ENCODE data around the gene TEKT3.

TEKT3 gene

DNA sequence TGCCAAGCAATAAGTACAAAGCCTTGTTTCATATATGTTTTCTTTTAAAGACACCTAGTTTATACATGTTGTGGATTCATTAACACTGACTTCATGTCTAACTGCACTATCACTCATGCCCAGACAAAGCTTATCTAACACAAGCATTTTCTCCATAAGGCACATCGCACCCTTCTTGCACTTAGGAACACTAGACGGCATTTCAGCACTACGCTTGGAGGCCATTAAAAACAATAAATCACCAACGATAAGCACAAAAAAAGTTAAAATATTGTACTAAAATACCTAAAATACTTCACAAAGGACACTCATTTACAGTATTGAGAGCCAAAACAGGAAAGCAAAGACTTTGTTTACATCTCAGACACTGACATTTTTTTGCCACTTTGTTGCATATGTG, 39.0 kb upstream of the TEKT3 start:
- H3K27ac ChIP-seq: no peak overlapping the region
- TF ChIP-seq ZFX (IDR thresholded peaks at IDR 0.05; ENCODE audit: borderline replicate concordance): no peak
- TF ChIP-seq, protein P1, sequence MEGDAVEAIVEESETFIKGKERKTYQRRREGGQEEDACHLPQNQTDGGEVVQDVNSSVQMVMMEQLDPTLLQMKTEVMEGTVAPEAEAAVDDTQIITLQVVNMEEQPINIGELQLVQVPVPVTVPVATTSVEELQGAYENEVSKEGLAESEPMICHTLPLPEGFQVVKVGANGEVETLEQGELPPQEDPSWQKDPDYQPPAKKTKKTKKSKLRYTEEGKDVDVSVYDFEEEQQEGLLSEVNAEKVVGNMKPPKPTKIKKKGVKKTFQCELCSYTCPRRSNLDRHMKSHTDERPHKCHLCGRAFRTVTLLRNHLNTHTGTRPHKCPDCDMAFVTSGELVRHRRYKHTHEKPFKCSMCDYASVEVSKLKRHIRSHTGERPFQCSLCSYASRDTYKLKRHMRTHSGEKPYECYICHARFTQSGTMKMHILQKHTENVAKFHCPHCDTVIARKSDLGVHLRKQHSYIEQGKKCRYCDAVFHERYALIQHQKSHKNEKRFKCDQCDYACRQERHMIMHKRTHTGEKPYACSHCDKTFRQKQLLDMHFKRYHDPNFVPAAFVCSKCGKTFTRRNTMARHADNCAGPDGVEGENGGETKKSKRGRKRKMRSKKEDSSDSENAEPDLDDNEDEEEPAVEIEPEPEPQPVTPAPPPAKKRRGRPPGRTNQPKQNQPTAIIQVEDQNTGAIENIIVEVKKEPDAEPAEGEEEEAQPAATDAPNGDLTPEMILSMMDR (IDR thresholded peaks at IDR 0.05): no peak

DNA sequence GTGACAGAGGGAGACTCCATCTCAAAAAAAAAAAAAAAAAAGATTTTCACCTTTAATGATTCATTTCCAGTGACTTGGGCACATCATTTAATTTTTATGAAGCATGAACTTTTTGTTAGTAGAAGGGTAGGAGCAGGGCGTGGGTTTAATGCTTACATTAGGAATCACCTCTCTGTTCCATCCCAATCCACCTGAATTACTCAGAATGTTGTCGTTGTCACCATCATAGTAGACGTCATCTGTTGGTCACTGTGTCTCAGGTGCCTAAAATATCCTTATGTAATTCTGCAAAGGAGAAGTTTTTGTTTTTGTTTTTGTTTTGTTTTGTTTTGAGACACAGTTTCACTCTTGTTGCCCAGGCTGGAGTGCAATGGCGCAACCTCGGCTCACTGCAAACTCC, 38.3 kb upstream of the TEKT3 start:
- TF ChIP-seq ZFX (IDR thresholded peaks at IDR 0.05; ENCODE audit: borderline replicate concordance): no peak
- TF ChIP-seq, protein P1 (IDR thresholded peaks at IDR 0.05): no peak

DNA sequence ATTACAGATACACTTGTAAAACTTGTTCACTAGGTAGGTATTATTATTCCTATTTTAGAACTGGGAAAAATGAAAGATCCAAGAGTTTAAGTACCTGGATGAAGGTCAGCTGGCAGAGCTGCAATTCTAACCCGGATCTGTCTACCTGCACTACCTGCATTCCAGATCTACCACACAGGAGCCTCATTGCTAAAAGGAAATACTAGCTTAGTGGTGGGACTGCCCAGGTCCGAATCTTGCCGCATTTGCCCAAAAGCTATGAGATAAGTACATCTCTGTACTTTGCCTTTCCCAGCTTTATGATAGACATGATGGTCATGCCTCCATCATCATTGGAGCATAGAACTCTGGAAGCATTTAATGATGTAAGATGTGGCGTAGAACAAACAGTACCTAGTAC, 36.8 kb upstream of the TEKT3 start:
- H3K27ac ChIP-seq: no peak overlapping the region
- TF ChIP-seq ZFX (IDR thresholded peaks at IDR 0.05; ENCODE audit: borderline replicate concordance): no peak
- TF ChIP-seq, protein P1 (IDR thresholded peaks at IDR 0.05): no peak

More for the DNA sequence above, 38.3 kb upstream of the TEKT3 start:
- H3K27ac ChIP-seq: no peak overlapping the region

DNA sequence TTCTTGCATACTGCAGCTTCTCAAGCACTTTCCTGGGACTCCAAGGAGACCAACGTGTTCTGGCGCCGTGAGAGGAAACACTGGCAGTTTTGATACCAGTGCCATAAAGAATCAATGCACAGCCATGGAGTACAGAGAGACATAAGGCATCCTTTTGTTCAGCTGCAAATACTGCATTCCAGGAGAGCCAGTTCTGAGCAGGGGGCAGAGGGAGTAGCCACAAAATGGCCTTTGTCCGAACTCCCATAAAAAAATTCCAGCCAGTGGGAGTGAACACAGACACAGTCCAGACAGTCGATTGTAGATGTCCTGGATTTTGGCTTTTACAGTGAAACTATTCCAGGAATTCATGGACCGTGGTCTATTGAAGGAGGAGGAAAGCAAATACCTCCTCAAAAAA, 36.2 kb upstream of the TEKT3 start:
- H3K27ac ChIP-seq: no peak overlapping the region
- TF ChIP-seq, protein P1 (IDR thresholded peaks at IDR 0.05): no peak
- no peak for TF ChIP-seq ZFX (IDR thresholded peaks at IDR 0.05; ENCODE audit: borderline replicate concordance)

DNA sequence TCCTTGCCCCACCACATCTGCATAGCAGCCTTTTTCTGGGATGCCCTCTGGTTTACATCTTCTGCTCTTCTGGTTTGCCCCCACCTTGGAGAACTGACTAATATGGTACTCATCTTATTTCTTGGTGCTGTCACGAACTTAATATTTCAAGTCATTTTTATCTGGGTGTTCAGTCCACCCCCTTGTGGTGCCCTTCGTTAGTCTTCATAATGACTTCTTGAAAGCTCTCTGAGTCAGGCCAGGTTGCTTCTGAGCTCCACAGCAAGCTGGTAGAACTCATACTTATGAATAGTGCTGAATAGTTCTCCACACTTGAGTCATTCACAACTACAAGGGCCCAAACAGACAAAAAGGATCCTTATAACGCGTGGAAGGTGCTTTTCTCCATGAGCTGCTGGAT, 35.8 kb upstream of the TEKT3 start:
- TF ChIP-seq, protein P1 (IDR thresholded peaks at IDR 0.05): no peak
- TF ChIP-seq ZFX (IDR thresholded peaks at IDR 0.05; ENCODE audit: borderline replicate concordance): no peak

DNA sequence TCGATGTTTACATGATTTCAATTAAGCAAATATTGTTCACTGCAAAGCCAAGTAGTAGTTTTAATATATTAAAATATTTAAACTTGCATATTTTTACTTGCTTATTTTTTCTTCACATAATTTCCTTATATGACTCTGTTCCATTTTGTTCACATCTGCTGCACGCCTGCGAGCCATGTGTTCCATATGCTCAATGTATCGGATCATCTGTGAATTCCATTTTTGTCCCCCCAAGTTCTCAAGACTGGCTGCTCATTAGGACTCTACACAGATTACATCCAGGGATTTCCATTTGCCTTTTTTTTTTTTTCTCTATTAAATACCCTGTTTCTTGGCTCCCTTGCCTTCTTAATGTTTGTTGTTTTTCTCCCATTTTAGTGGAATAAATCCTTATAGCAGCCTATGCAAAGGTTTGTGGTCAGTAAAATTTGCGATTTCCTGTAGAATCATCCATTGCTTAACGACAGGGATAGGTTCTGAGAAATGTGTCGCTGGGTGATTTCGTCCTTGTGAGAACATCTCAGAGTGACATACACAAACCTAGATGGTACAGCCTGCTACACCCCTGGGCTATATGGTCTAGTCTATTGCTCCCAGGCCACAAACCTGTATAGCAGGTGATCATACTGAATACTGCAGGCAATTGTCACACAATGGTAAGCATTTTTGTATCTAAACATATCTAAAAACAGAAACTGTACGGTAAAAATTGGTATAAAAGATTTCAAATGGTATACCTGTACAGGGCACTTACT, 30.2 kb upstream of the TEKT3 start:
- TF ChIP-seq ZFX (IDR thresholded peaks at IDR 0.05; ENCODE audit: borderline replicate concordance): no peak
- TF ChIP-seq, protein P1 (IDR thresholded peaks at IDR 0.05): no peak
- no peak overlapping the region for H3K27ac ChIP-seq

More for the DNA sequence above, 35.8 kb upstream of the TEKT3 start:
- H3K27ac ChIP-seq: no peak overlapping the region

DNA sequence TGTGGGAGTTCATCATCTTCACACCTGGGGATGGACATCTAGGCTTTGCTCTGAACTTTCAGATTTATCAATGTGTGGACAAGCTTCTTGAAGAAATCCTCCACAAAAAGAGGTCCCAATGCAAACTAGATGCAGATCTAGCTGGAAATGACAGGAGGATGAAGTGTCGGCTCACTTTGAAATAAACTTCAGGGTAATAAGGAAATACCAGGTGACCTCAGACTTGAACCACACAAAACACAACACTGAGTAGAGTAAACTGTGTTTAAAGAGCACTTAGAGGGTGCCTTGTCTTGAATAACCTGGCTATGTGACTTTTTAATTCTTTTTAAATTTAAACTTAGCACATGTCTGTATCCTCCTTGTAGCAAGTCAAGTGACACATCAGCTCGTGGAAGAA, 27.2 kb upstream of the TEKT3 start:
- TF ChIP-seq, protein P1 (IDR thresholded peaks at IDR 0.05): no peak
- no peak for TF ChIP-seq ZFX (IDR thresholded peaks at IDR 0.05; ENCODE audit: borderline replicate concordance)
- H3K27ac ChIP-seq: no peak overlapping the region
